ENCODE data around the gene CLOCK.

- TF ChIP-seq EP300 (IDR thresholded peaks at IDR 0.05; ENCODE audit: borderline replicate concordance in 1 of 2, low read depth in 1 of 2, low read length in 1 of 2) (no peak), TCF12 (IDR thresholded peaks at IDR 0.05) (no peak), CTCF (IDR thresholded peaks at IDR 0.05) (no peak), ELF1 (IDR thresholded peaks at IDR 0.05) (no peak), TAF1 (IDR thresholded peaks at IDR 0.05; ENCODE audit: borderline replicate concordance, low read depth, low read length) (no peak)
Measured at GRCh38 chr4:55539658-55540057, 7.1 kb downstream of the CLOCK start.
